ENCODE results near the gene RREB1. TPM values are rescaled to one million over a fixed set of nuclear protein-coding genes. Genes with fewer than 3 reads are reported as not detected.

The RREB1 gene
- polyA plus RNA-seq, 1 experiment = 2.6 TPM

DNA sequence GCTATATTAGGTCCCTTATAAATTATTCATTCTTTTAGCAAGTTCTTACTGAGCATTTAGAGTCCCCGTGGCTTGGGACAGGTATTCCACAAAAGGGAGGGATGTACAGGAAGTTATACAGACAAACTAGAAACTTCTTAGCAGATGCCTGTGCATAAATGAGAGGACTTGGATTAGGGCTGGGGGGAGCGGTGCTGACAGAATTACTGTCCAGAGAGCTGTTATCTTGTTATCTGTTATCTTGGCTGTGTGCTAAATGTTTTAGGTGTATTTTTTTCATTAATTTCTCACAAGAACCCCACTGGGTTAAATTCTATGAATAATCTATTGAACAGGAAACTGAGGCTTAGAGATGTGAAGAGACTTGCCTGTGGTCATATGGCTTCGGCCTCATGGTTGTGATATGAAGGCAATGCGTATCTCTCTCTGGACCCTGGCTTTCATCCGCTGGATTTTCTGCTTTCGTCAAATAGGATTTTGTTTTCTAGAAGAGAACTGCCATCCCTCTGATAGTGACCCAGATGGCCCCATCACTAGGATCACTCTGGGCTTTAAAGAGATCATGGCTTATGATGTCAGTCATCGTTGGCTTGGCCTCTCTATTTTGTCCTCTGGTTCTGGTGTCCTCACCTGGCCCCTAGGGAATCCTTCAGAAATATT is 32.3 kb upstream of the RREB1 start:
- H3K4me3 ChIP-seq (ENCODE audit: low read depth, low read length) = no peak overlapping the region
- ChIA-PET POLR2A (no interaction called here), CTCF (no interaction called here)
- no peak for DNase-seq (ENCODE audit: low read depth, low spot score)
- TF ChIP-seq, protein P1, sequence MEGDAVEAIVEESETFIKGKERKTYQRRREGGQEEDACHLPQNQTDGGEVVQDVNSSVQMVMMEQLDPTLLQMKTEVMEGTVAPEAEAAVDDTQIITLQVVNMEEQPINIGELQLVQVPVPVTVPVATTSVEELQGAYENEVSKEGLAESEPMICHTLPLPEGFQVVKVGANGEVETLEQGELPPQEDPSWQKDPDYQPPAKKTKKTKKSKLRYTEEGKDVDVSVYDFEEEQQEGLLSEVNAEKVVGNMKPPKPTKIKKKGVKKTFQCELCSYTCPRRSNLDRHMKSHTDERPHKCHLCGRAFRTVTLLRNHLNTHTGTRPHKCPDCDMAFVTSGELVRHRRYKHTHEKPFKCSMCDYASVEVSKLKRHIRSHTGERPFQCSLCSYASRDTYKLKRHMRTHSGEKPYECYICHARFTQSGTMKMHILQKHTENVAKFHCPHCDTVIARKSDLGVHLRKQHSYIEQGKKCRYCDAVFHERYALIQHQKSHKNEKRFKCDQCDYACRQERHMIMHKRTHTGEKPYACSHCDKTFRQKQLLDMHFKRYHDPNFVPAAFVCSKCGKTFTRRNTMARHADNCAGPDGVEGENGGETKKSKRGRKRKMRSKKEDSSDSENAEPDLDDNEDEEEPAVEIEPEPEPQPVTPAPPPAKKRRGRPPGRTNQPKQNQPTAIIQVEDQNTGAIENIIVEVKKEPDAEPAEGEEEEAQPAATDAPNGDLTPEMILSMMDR (IDR thresholded peaks at IDR 0.05; ENCODE audit: low read depth, low read length) = no peak
- H3K27ac ChIP-seq (ENCODE audit: low read depth, low read length) = no peak overlapping the region
- H3K27me3 ChIP-seq (ENCODE audit: control insufficient read depth, insufficient read depth, low read length) = no peaks in the 10 kb centered on the region
- H3K9me3 ChIP-seq (ENCODE audit: control insufficient read depth, insufficient read depth, low read length) = no peaks in the 10 kb centered on the region

GRCh38 chr6:7077856-7078255 is 29.9 kb upstream of the RREB1 start:
- ChIA-PET CTCF (no interaction called here), POLR2A (no interaction called here)
- TF ChIP-seq, protein P1 (IDR thresholded peaks at IDR 0.05; ENCODE audit: low read depth, low read length) = no peak
- no peak overlapping the region for H3K27ac ChIP-seq (ENCODE audit: low read depth, low read length)
- H3K27me3 ChIP-seq (ENCODE audit: control insufficient read depth, insufficient read depth, low read length) = no peaks in the 10 kb centered on the region
- no peak for DNase-seq (ENCODE audit: low read depth, low spot score)
- H3K9me3 ChIP-seq (ENCODE audit: control insufficient read depth, insufficient read depth, low read length) = no peaks in the 10 kb centered on the region
- no peak overlapping the region for H3K4me3 ChIP-seq (ENCODE audit: low read depth, low read length)

DNA sequence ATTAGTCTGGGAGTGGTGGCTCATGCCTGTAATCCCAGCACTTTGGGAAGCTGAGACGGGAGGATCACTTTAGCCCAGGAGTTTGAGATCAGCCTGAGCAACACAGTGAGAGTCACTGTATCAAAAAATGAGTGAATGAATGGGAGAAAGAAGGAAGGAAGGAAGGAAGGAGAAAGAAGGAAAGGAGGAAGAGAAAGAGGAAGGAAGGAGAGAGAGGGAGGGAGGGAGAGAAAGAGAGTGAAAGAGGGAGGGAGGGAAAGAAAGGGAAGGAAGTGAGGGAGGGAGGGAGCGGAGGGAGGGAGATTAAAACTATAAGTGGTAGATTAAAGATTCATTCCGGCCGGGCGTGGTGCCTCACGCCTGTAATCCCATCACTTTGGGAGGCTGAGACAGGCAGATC is 28.9 kb upstream of the RREB1 start:
- H3K9me3 ChIP-seq (ENCODE audit: control insufficient read depth, insufficient read depth, low read length) = no peaks in the 10 kb centered on the region
- no peak overlapping the region for H3K27ac ChIP-seq (ENCODE audit: low read depth, low read length)
- no peaks in the 10 kb centered on the region for H3K27me3 ChIP-seq (ENCODE audit: control insufficient read depth, insufficient read depth, low read length)
- TF ChIP-seq, protein P1 (IDR thresholded peaks at IDR 0.05; ENCODE audit: low read depth, low read length) = no peak
- POLR2A ChIA-PET = no interaction called here
- DNase-seq (ENCODE audit: low read depth, low spot score) = no peak
- H3K4me3 ChIP-seq (ENCODE audit: low read depth, low read length) = no peak overlapping the region
- CTCF ChIA-PET = no interaction called here

DNA sequence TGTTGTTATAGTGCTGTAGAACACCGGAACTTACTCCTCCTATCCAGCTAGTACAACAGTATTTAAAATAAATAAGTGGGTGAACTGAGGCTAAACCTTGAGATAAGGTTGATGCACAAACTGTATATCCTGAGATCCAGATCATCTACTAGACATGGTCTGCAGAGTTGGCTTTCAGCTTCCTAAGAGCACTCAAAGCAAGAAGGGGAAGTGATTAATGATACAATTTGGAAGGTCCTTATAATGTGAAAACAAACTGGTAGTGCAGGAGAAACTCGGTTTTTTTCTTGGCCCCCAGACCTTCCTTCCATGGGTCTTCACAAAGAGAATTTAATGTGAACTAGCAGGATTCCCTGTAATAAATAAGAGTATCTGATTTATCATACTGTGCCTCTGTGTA is 27.4 kb upstream of the RREB1 start:
- Histone ChIP-seq H3K27ac (ENCODE audit: low read depth, low read length) (no peak overlapping the region), H3K27me3 (ENCODE audit: control insufficient read depth, insufficient read depth, low read length) (no peaks in the 10 kb centered on the region), H3K9me3 (ENCODE audit: control insufficient read depth, insufficient read depth, low read length) (no peaks in the 10 kb centered on the region), H3K4me3 (ENCODE audit: low read depth, low read length) (no peak overlapping the region)
- DNase-seq (ENCODE audit: low read depth, low spot score) = no peak
- TF ChIP-seq, protein P1 (IDR thresholded peaks at IDR 0.05; ENCODE audit: low read depth, low read length) = no peak
- POLR2A ChIA-PET = no interaction called here
- CTCF ChIA-PET = no interaction called here

DNA sequence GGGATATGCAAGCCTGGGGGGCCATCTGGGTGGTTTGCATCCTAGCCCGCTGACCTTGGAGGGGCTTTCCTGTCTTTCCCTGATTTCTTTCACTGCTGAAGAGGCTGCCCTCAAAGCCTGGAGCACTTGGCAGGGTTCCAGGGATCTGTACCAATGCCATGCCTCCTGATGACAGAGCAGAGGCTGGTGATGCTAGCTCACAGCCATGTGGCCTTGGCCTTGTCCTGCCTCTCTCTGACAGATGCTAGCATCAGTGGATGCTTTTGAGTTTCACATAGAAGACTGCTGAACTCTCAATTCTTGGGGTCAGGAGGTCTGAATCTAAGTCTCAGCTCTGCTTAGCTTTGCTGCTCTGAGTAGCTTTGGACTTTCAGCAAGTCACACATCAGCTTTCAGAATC is 21.9 kb upstream of the RREB1 start:
- no peaks in the 10 kb centered on the region for H3K9me3 ChIP-seq (ENCODE audit: control insufficient read depth, insufficient read depth, low read length)
- H3K4me3 ChIP-seq (ENCODE audit: low read depth, low read length) = no peak overlapping the region
- TF ChIP-seq, protein P1 (IDR thresholded peaks at IDR 0.05; ENCODE audit: low read depth, low read length) = no peak
- ChIA-PET CTCF (interaction anchor here (0.6 to 1.7 kb wide), 4 partner anchors 17 to 158 kb away, joined by 3 to 5 read pairs (median 4); no protein-coding TSS in a partner anchor), POLR2A (no interaction called here)
- H3K27me3 ChIP-seq (ENCODE audit: control insufficient read depth, insufficient read depth, low read length) = no peaks in the 10 kb centered on the region
- no peak overlapping the region for H3K27ac ChIP-seq (ENCODE audit: low read depth, low read length)
- DNase-seq (ENCODE audit: low read depth, low spot score) = no peak
